Thyroid gland (tissue), 4 donors: ENCODE data around the gene ENOX1. TPM values are rescaled to one million over a fixed set of nuclear protein-coding genes. Genes with fewer than 3 reads are reported as not detected.

Experiments
- DNase-seq, 2 donors: peaks; one replicate each; pipeline ENCODE4 v3.0.0-alpha.2; 2019
- H3K27ac ChIP-seq, 3 donors: fragments of 200-600 bp; sonication (generic); 1 replicate in 2 of 3; 2 replicates in 1 of 3; pipeline ENCODE4 v1.5.1; 2016 to 2019; ENCODE audit warnings: mild to moderate bottlenecking in 1 of 3, moderate library complexity in 1 of 3
- H3K27me3 ChIP-seq: fragments of 200-600 bp; sonication (generic); one replicate; pipeline ENCODE4 v1.5.1; 2019
- H3K36me3 ChIP-seq, 2 donors: fragments of 200-600 bp; sonication (generic); one replicate each; pipeline ENCODE4 v1.5.1; 2016 to 2019
- H3K4me1 ChIP-seq, 2 donors: fragments of 200-600 bp; sonication (generic); one replicate each; pipeline ENCODE4 v1.5.1; 2017 to 2019
- H3K4me3 ChIP-seq, 3 donors: fragments of 200-600 bp; sonication (generic); replicated peaks in 1 of 3; 1 replicate in 2 of 3; 2 replicates in 1 of 3; pipeline ENCODE4 v1.5.1; 2016; ENCODE audit warnings: mild to moderate bottlenecking in 1 of 3
- H3K9me3 ChIP-seq: fragments of 200-600 bp; sonication (generic); one replicate; pipeline ENCODE4 v1.5.1; 2017
- CTCF ChIP-seq, 6 experiments: fragments of 200-600 bp in 3 of 6; fragments of 450-650 bp in 3 of 6; sonication (generic) in 3 of 6; IDR thresholded peaks; one replicate each; pipeline ENCODE4 v1.5.1; 2016 to 2019; ENCODE audit warnings: antibody characterized with exemption in 6 of 6, mild to moderate bottlenecking in 2 of 6, inconsistent platforms in 1 of 6, moderate library complexity in 1 of 6
- POLR2A ChIP-seq, 2 donors: fragments of 450-650 bp; IDR thresholded peaks; one replicate each; pipeline ENCODE4 v1.6.1; 2017; ENCODE audit warnings: antibody characterized with exemption in 2 of 2, mild to moderate bottlenecking in 2 of 2, moderate library complexity in 1 of 2
- WGBS, 2 donors: methylation state at CpG; one replicate each; pipeline ENCODE4 v1.1.5; 2017; 5-methylcytosine and 5-hydroxymethylcytosine counted together
- intact Hi-C: fragments of 100-400 bp; cut with DNase I; formaldehyde crosslinking; loops from one replicate; pipeline ENCODE4 v1.15.1; 2023
- total RNA-seq, 4 donors: library from RNA; depleted of rRNA; stranded (reverse); fragments of >200 nt; gene quantifications; one replicate each; pipeline ENCODE4 v1.2.3, GENCODE V29; 2016

Gene ENOX1
- total RNA-seq, 4 donors from 2014 or later: 0.13 to 1.8 (median 0.31) TPM

DNA sequence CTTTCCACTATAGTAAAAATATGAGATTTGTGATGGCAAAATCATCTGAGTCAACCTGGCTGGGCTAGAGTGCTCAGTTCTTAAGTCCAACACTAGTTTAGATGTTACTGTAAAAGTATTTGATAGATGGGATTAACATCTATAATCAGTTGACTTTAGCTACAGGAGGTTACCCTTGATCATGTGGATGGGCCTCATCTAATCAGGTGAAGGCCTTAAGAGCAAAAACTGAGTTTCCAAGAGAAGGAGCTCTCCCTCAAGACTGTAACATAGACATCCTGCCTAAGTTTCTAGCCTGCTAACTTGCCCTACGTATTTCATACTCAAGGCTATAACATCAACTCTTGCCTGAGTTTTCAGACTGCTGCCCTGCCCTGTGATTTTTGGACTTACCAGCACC is 132.8 kb downstream of the ENOX1 start:
- 86 to 95% methylated on average over 1 of the region's 1 CpG for WGBS, 2 donors

DNA sequence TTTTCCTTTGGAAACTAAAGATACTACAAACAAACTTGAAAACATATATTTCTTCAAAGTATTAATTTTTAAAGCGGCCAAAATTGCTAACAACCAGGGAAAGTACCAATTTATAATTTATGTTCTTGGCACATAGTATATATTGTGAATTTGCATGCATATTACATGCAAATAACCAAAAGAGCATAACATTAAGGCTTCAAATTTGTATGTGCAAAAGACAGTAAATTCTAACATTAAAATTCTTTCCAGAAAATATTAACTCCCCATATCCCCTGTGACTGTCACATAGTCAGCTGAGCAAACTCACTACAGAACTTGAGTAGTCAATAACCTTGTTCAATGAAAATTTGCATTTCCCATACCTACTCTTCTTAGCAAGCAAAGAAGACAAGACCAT is 133.4 kb downstream of the ENOX1 start:
- Histone ChIP-seq H3K36me3 (no peaks in the 10 kb centered on the region), H3K27ac (no peak overlapping the region), H3K27me3 (no peaks in the 10 kb centered on the region), H3K4me3 (no peak overlapping the region), H3K9me3 (no peaks in the 10 kb centered on the region), H3K4me1 (no peaks in the 10 kb centered on the region)
- DNase-seq: no peak
- WGBS, 2 donors: 95 to 96% methylated on average over 1 of the region's 1 CpG
- intact Hi-C loops: no loop called here
- no peak for TF ChIP-seq POLR2A (IDR thresholded peaks at IDR 0.05)
- TF ChIP-seq CTCF (IDR thresholded peaks at IDR 0.05): no peak

More for the DNA sequence above, 132.8 kb downstream of the ENOX1 start:
- no peaks in the 10 kb centered on the region for H3K27me3 ChIP-seq
- DNase-seq: no peak
- H3K9me3 ChIP-seq: no peaks in the 10 kb centered on the region
- TF ChIP-seq CTCF (IDR thresholded peaks at IDR 0.05): no peak
- TF ChIP-seq POLR2A (IDR thresholded peaks at IDR 0.05): no peak
- intact Hi-C loops: no loop called here
- no peak overlapping the region for H3K4me3 ChIP-seq
- H3K4me1 ChIP-seq: no peaks in the 10 kb centered on the region
- H3K27ac ChIP-seq: no peak overlapping the region
- no peaks in the 10 kb centered on the region for H3K36me3 ChIP-seq

DNA sequence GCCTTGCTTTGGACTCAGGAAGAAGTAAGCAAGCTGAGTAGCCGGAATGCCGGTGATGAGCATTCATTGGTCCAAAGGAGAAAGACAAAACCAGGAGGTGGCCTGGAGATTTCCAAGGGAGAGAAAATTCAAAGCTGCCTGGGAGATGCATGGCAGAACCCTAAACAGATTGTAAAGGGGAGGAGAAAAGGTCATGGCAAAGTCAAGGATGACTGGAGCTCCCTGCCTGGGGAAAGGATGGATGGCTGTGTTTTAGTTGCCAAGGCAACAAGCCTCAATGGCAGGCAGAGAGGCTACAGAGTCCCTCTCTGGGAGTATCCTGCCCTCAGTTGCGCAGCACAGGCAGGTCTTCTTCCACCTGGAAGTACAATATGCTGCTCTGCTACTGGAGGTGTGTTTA is 134.0 kb downstream of the ENOX1 start:
- H3K36me3 ChIP-seq: no peaks in the 10 kb centered on the region
- H3K27ac ChIP-seq: no peak overlapping the region
- TF ChIP-seq CTCF (IDR thresholded peaks at IDR 0.05) (no peak), POLR2A (IDR thresholded peaks at IDR 0.05) (no peak)
- no peak for DNase-seq
- H3K4me1 ChIP-seq: no peaks in the 10 kb centered on the region
- no peak overlapping the region for H3K4me3 ChIP-seq
- 90 to 97% methylated on average over 3 of the region's 3 CpGs for WGBS, 2 donors
- H3K9me3 ChIP-seq: no peaks in the 10 kb centered on the region
- intact Hi-C loops: no loop called here
- H3K27me3 ChIP-seq: no peaks in the 10 kb centered on the region

GRCh38 chr13:43650882-43651281 is 135.9 kb downstream of the ENOX1 start:
- no peaks in the 10 kb centered on the region for H3K9me3 ChIP-seq
- 66 to 89% methylated on average over 4 of the region's 4 CpGs for WGBS, 2 donors
- no peaks in the 10 kb centered on the region for H3K4me1 ChIP-seq
- no peaks in the 10 kb centered on the region for H3K27me3 ChIP-seq
- intact Hi-C loops: no loop called here
- TF ChIP-seq CTCF (IDR thresholded peaks at IDR 0.05) (no peak), POLR2A (IDR thresholded peaks at IDR 0.05) (no peak)
- no peaks in the 10 kb centered on the region for H3K36me3 ChIP-seq
- DNase-seq: no peak
- H3K4me3 ChIP-seq: no peak overlapping the region
- no peak overlapping the region for H3K27ac ChIP-seq

- H3K27ac ChIP-seq: no peak overlapping the region
- no peak overlapping the region for H3K4me3 ChIP-seq
- no peaks in the 10 kb centered on the region for H3K4me1 ChIP-seq
- H3K27me3 ChIP-seq: no peaks in the 10 kb centered on the region
- no peaks in the 10 kb centered on the region for H3K36me3 ChIP-seq
- DNase-seq: no peak
- intact Hi-C loops: no loop called here
- H3K9me3 ChIP-seq: no peaks in the 10 kb centered on the region
- 82 to 91% methylated on average over 5 of the region's 5 CpGs for WGBS, 2 donors
- no peak for TF ChIP-seq POLR2A (IDR thresholded peaks at IDR 0.05)
- TF ChIP-seq CTCF (IDR thresholded peaks at IDR 0.05): no peak
Measured at GRCh38 chr13:43648733-43649132, 138.0 kb downstream of the ENOX1 start.
